GM21360 (cell line): ENCODE measurements around the gene ZCCHC7.
A peak's percentile ranks its signal among the peaks of the same experiment; 100 is the strongest.
"Not testable (repeated sequence)": the region's sequence is repeated elsewhere in the genome, so short reads cannot be mapped to it uniquely, and the experiment has no call there.

Experiments used
- ATAC-seq: cut with Tn5 transposase; IDR thresholded peaks from one replicate; pipeline ENCODE4 v1.9.1; 2021; ENCODE audit warnings: mild to moderate bottlenecking, moderate library complexity; ENCODE audit not compliant: unreplicated experiment

The ZCCHC7 gene

DNA sequence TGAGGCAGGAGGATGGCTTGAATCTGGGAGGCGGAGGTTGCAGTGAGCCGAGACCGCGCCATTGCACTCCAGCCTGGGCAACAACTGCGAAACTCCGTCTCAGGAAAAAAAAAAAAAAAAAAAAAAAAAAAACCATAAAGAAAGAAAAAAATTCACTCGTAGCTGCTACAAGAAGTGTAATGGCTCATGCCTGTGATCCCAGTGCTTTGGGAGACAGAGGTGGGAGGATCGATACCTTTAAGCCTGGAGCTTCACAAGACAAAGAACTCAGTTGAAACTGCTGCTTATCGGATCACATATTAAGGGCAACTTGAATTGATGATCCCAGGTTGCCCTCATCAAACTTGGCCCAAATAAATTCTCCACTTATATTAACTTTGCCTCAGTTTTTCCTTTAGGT, 1.0 kb upstream of the ZCCHC7 start:
- no peak for ATAC-seq

DNA sequence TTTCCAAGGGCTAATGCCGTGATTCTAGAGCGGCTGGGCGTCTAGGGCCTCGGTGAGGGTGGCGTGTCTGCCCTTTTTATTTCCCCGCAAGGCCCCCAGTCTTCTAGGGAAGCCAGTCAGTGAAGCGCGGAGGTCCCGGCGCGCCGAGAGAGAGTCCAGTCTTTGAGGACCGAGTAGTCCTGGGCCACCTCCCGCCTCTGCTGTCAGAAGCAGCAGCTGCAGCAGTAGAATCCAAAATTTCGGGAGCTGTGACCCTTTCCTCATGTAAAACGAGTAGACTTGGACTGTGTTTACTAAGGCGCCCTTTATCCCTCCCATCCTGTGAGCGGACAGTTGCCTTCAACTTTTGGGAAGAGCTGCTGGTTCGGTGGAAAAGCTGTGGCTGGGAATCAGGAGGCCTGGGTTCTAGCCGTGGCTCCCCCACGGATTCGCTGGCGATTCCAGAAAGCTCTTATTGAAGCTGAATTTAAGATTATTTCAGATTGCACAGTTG, 515 bp downstream of the ZCCHC7 start:
- ATAC-seq = peak; percentile 15

DNA sequence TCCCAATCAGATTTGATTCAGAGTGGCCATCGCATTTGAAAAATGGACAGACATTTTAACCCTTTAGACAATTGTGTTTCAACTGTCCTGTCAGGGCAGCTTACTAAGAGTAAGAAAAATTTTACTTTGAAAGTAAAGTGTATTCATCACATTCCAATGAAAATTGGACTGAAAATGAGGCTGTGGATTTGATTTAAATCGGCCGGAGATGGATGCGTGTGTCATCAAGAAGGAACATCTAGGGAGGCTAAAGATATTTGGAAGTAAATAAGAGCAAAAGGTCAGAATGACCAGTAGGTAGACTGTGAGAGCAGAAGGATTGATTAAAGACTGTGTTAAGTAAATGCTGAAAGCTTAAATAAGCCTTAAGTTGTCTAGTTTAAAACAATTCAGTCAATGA, 1.5 kb downstream of the ZCCHC7 start:
- no peak for ATAC-seq

- no peak for ATAC-seq
Measured at GRCh38 chr9:37126214-37126788, 5.9 kb downstream of the ZCCHC7 start.

GRCh38 chr9:37127018-37127417, 6.6 kb downstream of the ZCCHC7 start:
- no peak for ATAC-seq

DNA sequence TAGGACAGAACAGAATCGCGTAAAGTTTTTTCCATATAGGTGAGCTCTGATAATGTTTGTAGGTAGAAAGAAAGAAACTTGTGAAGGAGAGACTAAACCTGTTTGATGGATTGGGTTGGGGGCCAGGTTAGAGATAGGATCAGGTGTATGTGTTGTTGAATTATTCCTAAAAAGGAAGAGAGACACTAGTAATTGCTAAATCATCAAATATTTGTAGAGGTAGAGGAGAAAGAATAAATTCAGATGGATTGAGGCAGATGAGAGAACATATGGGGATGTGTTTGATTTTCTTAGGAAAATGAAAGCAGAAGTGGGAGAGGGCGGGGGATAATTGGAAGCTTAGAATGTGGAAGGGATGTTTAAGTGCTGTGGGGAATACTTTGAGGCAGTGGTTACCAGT, 7.7 kb downstream of the ZCCHC7 start:
- no peak for ATAC-seq

- no peak for ATAC-seq
Measured at GRCh38 chr9:37134166-37134565, 13.8 kb downstream of the ZCCHC7 start.

- ATAC-seq = no peak
Measured at GRCh38 chr9:37141015-37141414, 20.6 kb downstream of the ZCCHC7 start.

DNA sequence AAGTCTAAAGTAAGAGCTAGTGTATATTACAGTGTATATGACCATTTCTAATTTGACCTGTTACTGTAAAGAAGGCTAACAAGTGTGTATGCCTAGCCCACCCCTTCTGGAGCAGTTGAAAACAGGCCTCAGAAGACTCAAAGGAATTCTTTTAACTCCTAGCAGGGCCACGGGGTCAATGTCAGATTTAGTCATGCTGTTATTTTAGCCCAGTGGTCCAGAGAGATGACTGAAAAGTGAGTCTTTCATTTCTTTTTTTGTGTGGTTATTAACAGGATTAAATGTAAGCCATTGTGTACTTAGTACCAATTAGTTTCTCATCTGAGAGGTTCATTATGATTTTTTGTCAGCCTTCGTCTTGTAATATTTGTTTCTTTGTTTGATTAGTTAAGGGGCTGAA, 24.4 kb downstream of the ZCCHC7 start:
- ATAC-seq = no peak

GRCh38 chr9:37146410-37146809, 26.0 kb downstream of the ZCCHC7 start:
- ATAC-seq = no peak

- no peak for ATAC-seq
Measured at GRCh38 chr9:37148181-37148580, 27.8 kb downstream of the ZCCHC7 start.

GRCh38 chr9:37149666-37150308, 29.4 kb downstream of the ZCCHC7 start:
- no peak for ATAC-seq

- ATAC-seq = no peak
Measured at GRCh38 chr9:37150415-37150814, 30.0 kb downstream of the ZCCHC7 start.

DNA sequence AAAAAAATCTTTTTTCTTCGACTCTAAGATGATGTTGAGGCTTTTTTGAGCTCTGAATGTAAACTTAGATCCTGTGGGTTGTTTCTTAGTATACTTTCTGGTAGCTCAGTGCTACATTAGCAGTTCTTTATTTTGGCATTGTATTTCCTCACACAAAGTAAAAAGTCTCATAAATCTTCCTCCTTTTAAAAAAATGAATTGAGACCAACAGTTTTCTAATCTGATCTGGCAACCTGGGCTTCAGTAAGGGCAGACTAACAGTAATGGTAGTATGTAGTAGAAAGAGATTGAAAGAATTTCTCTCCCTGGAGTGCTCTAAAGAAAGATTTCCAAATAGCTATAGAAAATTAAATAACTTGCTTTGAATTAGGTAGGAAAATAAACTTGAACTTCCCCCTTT, 31.4 kb downstream of the ZCCHC7 start:
- ATAC-seq = no peak

DNA sequence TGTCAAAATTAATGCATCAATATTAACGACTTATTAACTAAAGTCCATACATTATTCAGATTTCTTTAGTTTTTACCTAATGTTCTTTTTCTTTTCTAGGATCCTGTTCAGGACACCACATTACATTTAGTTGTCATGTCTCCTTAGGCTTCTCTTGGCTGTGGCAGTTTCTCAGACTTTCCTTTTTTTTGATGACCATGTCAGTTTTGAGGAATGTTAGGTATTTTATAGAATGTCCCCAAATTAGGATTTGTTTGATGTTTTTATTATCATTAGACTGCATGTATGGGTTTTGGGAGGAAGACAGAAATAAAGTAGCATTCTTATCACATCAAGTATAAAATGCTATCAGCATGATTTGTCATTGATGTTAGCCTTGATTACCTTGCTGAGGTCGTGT, 32.0 kb downstream of the ZCCHC7 start:
- ATAC-seq = no peak

- no peak for ATAC-seq
Measured at GRCh38 chr9:37155601-37156000, 35.2 kb downstream of the ZCCHC7 start.

DNA sequence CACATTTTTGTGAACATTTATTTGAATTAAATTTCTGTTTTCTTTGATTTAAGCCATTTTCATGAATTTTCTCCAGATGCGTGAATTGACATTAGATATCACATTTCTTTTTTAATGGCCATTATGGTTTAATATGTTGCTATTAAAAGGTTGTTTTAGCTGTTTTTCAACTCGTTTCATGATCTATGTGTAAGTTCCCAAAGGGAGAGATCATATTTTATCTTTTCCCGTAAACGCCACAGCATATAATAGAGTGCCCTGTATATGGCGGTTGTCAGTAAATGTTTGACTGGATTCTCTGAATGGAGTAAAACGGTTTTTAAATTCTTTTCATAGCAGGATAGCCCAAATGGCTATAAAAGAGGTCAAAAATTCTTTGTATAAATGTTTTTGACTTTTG, 35.8 kb downstream of the ZCCHC7 start:
- ATAC-seq = no peak

GRCh38 chr9:37156781-37157356, 36.5 kb downstream of the ZCCHC7 start:
- no peak for ATAC-seq

DNA sequence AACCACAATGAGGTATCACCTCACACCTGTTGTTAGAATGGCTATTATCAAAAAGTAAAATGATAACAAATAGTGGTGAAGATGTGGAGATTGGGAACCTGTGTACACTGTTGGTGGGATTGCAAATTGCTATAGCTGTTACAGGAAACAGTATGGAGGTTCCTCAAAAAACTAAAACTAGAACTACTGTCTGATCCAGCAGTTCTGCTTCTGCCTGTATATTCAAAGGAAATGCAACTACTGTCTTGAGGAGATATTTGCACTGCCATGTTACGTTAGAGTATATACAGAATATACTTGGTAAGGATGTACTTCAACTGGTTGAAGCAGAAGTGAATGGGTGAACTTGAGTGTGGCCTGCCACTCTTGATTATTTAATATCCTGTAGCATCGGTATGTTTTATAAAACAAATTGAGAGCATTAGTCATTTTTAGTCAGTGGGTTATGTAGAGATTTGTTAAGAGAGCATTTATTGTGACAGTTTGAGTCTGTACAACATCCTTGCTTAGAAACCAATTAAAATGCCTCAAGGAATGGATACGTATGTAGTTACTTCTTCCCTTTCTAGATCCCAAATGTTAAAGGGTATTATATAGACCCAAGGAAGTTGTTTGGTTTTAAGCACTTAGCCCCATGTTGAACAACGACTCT, 37.5 kb downstream of the ZCCHC7 start:
- no peak for ATAC-seq

DNA sequence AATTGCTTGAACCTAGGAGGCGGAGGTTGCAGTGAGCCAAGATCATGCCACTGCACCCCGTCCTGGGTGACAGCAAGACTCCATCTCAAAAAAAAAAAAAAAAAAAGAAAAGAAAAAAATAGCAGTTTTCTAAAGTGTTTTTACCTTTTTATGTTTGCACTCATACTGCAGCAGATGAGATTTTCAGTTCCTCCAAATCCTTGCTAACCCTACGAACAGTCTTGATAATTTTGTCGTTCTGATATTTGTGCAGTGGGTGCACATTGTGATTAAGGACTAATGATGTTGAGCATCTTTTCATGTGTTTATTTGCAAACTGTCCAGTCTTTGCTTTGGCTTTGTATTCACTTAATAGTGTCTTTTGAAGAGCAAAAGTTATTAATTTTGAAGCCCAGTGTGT, 42.9 kb downstream of the ZCCHC7 start:
- ATAC-seq = no peak

GRCh38 chr9:37164335-37164734, 44.0 kb downstream of the ZCCHC7 start:
- ATAC-seq = not testable (repeated sequence)

GRCh38 chr9:37165644-37166043, 45.3 kb downstream of the ZCCHC7 start:
- no peak for ATAC-seq
